Hepatocyte (in vitro differentiated cells): Measurements from ENCODE around the gene LAPTM5. TPM values are rescaled to one million over a fixed set of nuclear protein-coding genes. Genes with fewer than 3 reads are reported as not detected.

Experiments
- DNase-seq: peaks from one replicate; pipeline ENCODE4 v3.0.0-alpha.2; 2016; ENCODE audit warnings: low spot score
- H2AFZ ChIP-seq: fragments of 200-600 bp; sonication (generic); 2 replicates; pipeline ENCODE4 v1.6.0; 2016; ENCODE audit warnings: antibody characterized with exemption, mild to moderate bottlenecking
- H3K27ac ChIP-seq: fragments of 200-600 bp; sonication (generic); 2 replicates; pipeline ENCODE4 v1.5.1; 2016; ENCODE audit warnings: mild to moderate bottlenecking
- H3K27me3 ChIP-seq: fragments of 200-600 bp; sonication (generic); 2 replicates; pipeline ENCODE4 v1.6.1; 2016
- H3K36me3 ChIP-seq: fragments of 200-600 bp; sonication (generic); replicated peaks from 2 replicates; pipeline ENCODE4 v1.5.1; 2016; ENCODE audit warnings: low read depth; ENCODE audit not compliant: insufficient read depth
- H3K4me1 ChIP-seq: fragments of 200-600 bp; sonication (generic); 2 replicates; pipeline ENCODE4 v1.5.1; 2016; ENCODE audit warnings: mild to moderate bottlenecking, moderate library complexity; ENCODE audit not compliant: insufficient read depth
- H3K4me2 ChIP-seq: fragments of 200-600 bp; sonication (generic); 2 replicates; pipeline ENCODE4 v1.6.0; 2016
- H3K4me3 ChIP-seq: fragments of 200-600 bp; sonication (generic); 2 replicates; pipeline ENCODE4 v1.5.1; 2016; ENCODE audit warnings: mild to moderate bottlenecking
- H3K79me2 ChIP-seq: fragments of 200-600 bp; sonication (generic); 2 replicates; pipeline ENCODE4 v1.6.0; 2017; ENCODE audit warnings: mild to moderate bottlenecking
- H3K9me2 ChIP-seq: fragments of 200-600 bp; sonication (generic); replicated peaks from 2 replicates; pipeline ENCODE4 v1.6.0; 2017; ENCODE audit warnings: mild to moderate bottlenecking; ENCODE audit not compliant: insufficient read depth
- H3K9me3 ChIP-seq: fragments of 200-600 bp; sonication (generic); 2 replicates; pipeline ENCODE4 v1.5.1; 2016; ENCODE audit warnings: low read depth, mild to moderate bottlenecking
- H4K20me1 ChIP-seq: fragments of 200-600 bp; sonication (generic); 2 replicates; pipeline ENCODE4 v1.6.0; 2016; ENCODE audit warnings: mild to moderate bottlenecking; ENCODE audit not compliant: insufficient read depth, poor library complexity, severe bottlenecking
- CTCF ChIP-seq: fragments of 200-600 bp; sonication (generic); IDR thresholded peaks from 2 replicates; pipeline ENCODE4 v1.5.1; 2016; ENCODE audit warnings: antibody characterized with exemption, mild to moderate bottlenecking; ENCODE audit not compliant: poor library complexity
- EZH2 ChIP-seq: fragments of 200-600 bp; sonication (generic); IDR thresholded peaks from 2 replicates; pipeline ENCODE4 v1.6.1; 2016; ENCODE audit warnings: antibody characterized with exemption, mild to moderate bottlenecking, borderline replicate concordance
- EZH2phosphoT487 ChIP-seq: fragments of 200-600 bp; sonication (generic); IDR thresholded peaks from one replicate; pipeline ENCODE4 v1.6.1; 2018; ENCODE audit warnings: antibody characterized with exemption, mild to moderate bottlenecking, low read depth, moderate library complexity; ENCODE audit not compliant: unreplicated experiment, severe bottlenecking
- WGBS: methylation state at CpG from one replicate; pipeline ENCODE4 v1.1.6; 2016; ENCODE audit warnings: low lambda C conversion rate; ENCODE audit errors: missing lambda C conversion rate; 5-methylcytosine and 5-hydroxymethylcytosine counted together
- polyA plus RNA-seq: library from polyadenylated mRNA; unstranded; fragments of >200 nt; fragmentation: Nextera tagmentation; extraction: Ambion mirVana; gene quantifications from 2 replicates; pipeline ENCODE4 v1.2.1, GENCODE V29; 2016
- total RNA-seq: library from RNA; depleted of rRNA; stranded (reverse); fragments of >200 nt; gene quantifications from 2 replicates; pipeline ENCODE4 v1.2.3, GENCODE V29; 2014

The LAPTM5 gene
- total and polyA plus RNA-seq, 2 experiments from 2014 or later, result 2.6 to 3.2 TPM

DNA sequence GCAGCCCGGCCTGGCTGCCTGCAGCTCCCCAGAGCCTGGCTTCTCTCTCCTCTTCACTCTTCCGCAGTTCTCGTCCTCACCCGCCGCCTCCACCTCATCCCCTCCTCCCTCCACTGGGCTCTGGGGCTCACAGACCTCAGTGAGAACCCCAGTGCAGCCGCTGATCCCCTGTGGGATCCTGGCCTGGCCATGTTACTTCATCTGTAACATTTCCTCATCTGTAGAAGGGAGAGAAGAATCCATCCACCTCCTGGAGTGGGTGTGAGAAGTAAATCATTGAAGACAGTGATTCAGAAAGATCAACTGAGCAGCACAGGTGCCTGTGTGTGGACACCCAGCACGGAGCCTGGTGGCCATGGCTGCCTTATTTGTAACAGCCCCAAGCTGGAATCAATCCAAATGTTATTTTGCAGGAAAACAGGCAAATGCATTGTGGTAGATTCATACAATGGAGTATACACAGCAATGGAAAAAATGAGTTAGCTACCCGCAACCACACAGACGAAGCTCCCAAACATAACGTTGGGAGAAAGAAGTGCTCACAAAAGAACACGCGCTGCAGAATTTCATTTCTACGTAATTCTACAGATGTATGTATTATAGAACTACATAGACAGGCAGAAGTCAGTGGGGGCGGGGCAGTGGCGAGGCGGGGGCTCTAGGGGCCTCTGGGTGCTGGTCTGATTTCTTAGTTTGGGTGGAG is 8.7 kb downstream of the LAPTM5 start:
- Histone ChIP-seq H3K4me1 (peaks cover 17% of the 10 kb centered on the region), H3K4me2 (no peak overlapping the region), H3K4me3 (no peak overlapping the region), H3K79me2 (no peaks in the 10 kb centered on the region), H3K27me3 (peaks cover 2% of the 10 kb centered on the region), H2AFZ (no peak overlapping the region), H3K27ac (peak overlapping the region; percentile 27), H3K9me2 (no peaks in the 10 kb centered on the region), H3K36me3 (no peaks in the 10 kb centered on the region), H4K20me1 (no peaks in the 10 kb centered on the region), H3K9me3 (no peaks in the 10 kb centered on the region)
- DNase-seq, result peak; percentile 50
- 78% methylated on average over 16 of the region's 16 CpGs for WGBS
- no peak for TF ChIP-seq EZH2

- Histone ChIP-seq H3K79me2 (no peaks in the 10 kb centered on the region), H3K4me2 (no peak overlapping the region), H3K9me3 (no peaks in the 10 kb centered on the region), H3K4me3 (no peak overlapping the region), H3K36me3 (no peaks in the 10 kb centered on the region), H3K9me2 (no peaks in the 10 kb centered on the region), H3K4me1 (peaks cover 17% of the 10 kb centered on the region), H3K27ac (peak overlapping the region; percentile 27), H4K20me1 (no peaks in the 10 kb centered on the region), H3K27me3 (no peaks in the 10 kb centered on the region), H2AFZ (no peak overlapping the region)
- 67% methylated on average over 9 of the region's 9 CpGs for WGBS
- no peak for DNase-seq
- TF ChIP-seq CTCF (no peak), EZH2 (no peak), EZH2phosphoT487 (no peak)
These were observed 9.4 kb downstream of the LAPTM5 start for GRCh38 chr1:30748098-30748698.

- DNase-seq, result no peak
- Histone ChIP-seq H4K20me1 (no peaks in the 10 kb centered on the region), H2AFZ (no peak overlapping the region), H3K9me3 (no peaks in the 10 kb centered on the region), H3K4me1 (peaks cover 17% of the 10 kb centered on the region), H3K9me2 (no peaks in the 10 kb centered on the region), H3K36me3 (no peaks in the 10 kb centered on the region), H3K4me3 (no peak overlapping the region), H3K27ac (peak overlapping the region; percentile 80), H3K79me2 (no peaks in the 10 kb centered on the region), H3K27me3 (no peaks in the 10 kb centered on the region), H3K4me2 (no peak overlapping the region)
- 94% methylated on average over 17 of the region's 17 CpGs for WGBS
- TF ChIP-seq CTCF (no peak), EZH2phosphoT487 (no peak), EZH2 (no peak)
These were observed 10.3 kb downstream of the LAPTM5 start for GRCh38 chr1:30747033-30748008.
